ENCODE data around the gene NCAM2. TPM values are rescaled to one million over a fixed set of nuclear protein-coding genes. Genes with fewer than 3 reads are reported as not detected.

NCAM2 gene
- total and polyA plus RNA-seq, 2 donors (not counting 3 experiments of a cell fraction or from before 2014, with no cell fraction given) = 0.11 to 0.27 TPM

DNA sequence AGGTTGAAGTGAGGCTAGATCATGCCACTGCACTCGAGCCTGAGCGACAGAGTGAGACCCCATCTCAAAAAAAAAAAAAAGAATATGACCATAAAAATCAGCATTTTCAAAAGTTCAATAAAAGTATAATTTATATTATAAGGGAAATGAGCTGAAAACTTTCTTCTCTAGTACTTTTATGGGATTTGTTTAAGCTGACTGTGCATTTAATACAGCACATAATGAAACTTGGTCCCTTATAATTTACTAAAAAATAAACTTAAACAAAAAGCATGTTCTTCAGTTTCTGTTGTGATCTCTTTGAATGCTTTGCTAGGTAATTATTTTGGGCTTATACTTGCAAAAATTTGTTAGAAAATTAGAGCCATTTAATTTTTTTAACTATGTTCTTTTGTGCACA lies 77.8 kb downstream of the NCAM2 start:
- TF ChIP-seq MAX (IDR thresholded peaks at IDR 0.05; ENCODE audit: insufficient read depth, insufficient read length) (no peak), POLR2AphosphoS5 (IDR thresholded peaks at IDR 0.05; ENCODE audit: insufficient read depth, low read depth, low read length) (no peak), CTCF (IDR thresholded peaks at IDR 0.05; ENCODE audit: extremely low read depth in 1 of 2, insufficient read depth in 1 of 2, low read depth in 1 of 2, low read length in 2 of 2) (no peak), MYC (IDR thresholded peaks at IDR 0.05; ENCODE audit: low read depth, low read length) (no peak), GATA2 (IDR thresholded peaks at IDR 0.05; ENCODE audit: insufficient read depth, insufficient read length, low read depth, low read length) (no peak), FOS (IDR thresholded peaks at IDR 0.05; ENCODE audit: borderline replicate concordance, insufficient read depth, low read length) (no peak), POLR2A (IDR thresholded peaks at IDR 0.05; ENCODE audit: low read depth, low read length) (no peak), JUN (IDR thresholded peaks at IDR 0.05; ENCODE audit: borderline replicate concordance, insufficient read depth, insufficient read length, low read depth) (no peak), EZH2 (IDR thresholded peaks at IDR 0.05; ENCODE audit: borderline replicate concordance, low read depth, low read length, severe bottlenecking) (no peak)
- ChIA-PET POLR2A (no interaction called here), CTCF (no interaction called here)
- dilution Hi-C loops (cut with MboI; ENCODE audit: extremely low pct_ligation_motif_present, low sequenced_read_pairs) = no loop called here
- BruUV-seq (replicated peaks) = no TSS peak
- Histone ChIP-seq H3K27me3 (ENCODE audit: control insufficient read depth in 2 of 2, insufficient read depth in 2 of 2, low read length in 2 of 2) (no peaks in the 10 kb centered on the region), H4K20me1 (replicated peaks; ENCODE audit: control insufficient read depth, extremely low read depth, insufficient read depth, low read length) (no peaks in the 10 kb centered on the region), H3K27ac (ENCODE audit: insufficient read depth, low read depth, low read length) (no peak overlapping the region), H3K4me2 (ENCODE audit: insufficient read depth, low read length) (no peak overlapping the region), H3K9ac (replicated peaks; ENCODE audit: extremely low read depth, insufficient read depth, low read length) (no peak overlapping the region), H3K4me1 (ENCODE audit: control insufficient read depth, extremely low read depth, insufficient read depth, low read length) (no peaks in the 10 kb centered on the region), H3K4me3 (replicated peaks in 1 of 3; ENCODE audit: insufficient read depth in 1 of 3, low read depth in 1 of 3, low read length in 3 of 3) (no peak overlapping the region), H2AFZ (ENCODE audit: low read depth, low read length) (no peak overlapping the region), H3K79me2 (ENCODE audit: control insufficient read depth, insufficient read depth, low read length) (no peaks in the 10 kb centered on the region), H3K36me3 (ENCODE audit: control insufficient read depth in 2 of 2, extremely low read depth in 1 of 2, insufficient read depth in 2 of 2, low read length in 2 of 2) (no peaks in the 10 kb centered on the region), H3K9me1 (replicated peaks; ENCODE audit: control insufficient read depth, extremely low read depth, insufficient read depth, low read length) (no peaks in the 10 kb centered on the region), H3K9me3 (replicated peaks; ENCODE audit: control insufficient read depth, insufficient read depth, low read length) (no peaks in the 10 kb centered on the region)
- FAIRE-seq (no peak), DNase-seq (ENCODE audit: low read depth, low spot score) (no peak)
- intact Hi-C loops (cut with micrococcal nuclease) = no loop called here
